ENCODE results near the gene IKZF1. TPM values are rescaled to one million over a fixed set of nuclear protein-coding genes. Genes with fewer than 3 reads are reported as not detected.

IKZF1 gene
- total and polyA plus RNA-seq, 9 of the 15 experiments (the other 6 are each of a cell fraction or from before 2014, with no cell fraction given) = 12.6 to 85.3 (median 44.7) TPM

DNA sequence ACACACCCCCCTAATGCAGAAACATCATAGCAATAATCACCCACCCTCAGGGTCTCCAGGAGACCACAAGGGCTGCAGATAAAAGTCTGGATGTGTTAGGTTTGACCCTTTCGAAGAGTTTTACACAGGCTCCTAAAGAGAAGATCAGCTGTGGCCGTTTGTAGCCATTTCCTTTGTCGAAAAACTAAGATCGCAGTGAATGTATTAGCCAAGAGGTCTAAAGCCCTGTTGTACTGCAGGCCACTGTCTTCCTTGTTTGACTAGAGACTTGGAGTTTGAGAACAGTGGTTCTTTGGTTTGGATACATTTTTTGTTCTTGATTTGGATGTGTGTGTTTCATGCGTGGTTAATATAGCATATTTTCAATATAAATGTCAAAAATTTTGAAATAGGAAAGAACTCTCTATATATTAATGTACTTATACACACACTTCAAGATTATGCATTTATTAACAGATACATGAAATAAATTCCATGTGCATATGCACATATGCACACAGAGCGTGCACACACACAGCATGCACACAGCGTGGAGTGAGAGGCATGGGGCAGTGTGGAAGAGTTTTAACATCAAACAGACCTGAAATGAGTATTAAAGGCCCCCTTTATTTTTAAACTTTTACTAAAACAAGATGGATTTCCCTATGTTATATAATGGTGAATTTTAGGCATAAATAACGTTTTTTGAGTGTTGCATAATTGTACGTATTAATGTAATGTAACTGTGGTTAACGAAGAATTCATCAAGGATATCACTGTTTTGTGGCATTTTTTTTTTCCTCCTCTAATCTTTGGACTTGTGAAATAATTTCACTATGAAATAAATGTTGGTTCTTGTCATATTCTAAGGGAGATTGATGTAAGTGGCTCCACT lies 2.2 kb downstream of the IKZF1 start (continued):
- TF ChIP-seq, protein P1, sequence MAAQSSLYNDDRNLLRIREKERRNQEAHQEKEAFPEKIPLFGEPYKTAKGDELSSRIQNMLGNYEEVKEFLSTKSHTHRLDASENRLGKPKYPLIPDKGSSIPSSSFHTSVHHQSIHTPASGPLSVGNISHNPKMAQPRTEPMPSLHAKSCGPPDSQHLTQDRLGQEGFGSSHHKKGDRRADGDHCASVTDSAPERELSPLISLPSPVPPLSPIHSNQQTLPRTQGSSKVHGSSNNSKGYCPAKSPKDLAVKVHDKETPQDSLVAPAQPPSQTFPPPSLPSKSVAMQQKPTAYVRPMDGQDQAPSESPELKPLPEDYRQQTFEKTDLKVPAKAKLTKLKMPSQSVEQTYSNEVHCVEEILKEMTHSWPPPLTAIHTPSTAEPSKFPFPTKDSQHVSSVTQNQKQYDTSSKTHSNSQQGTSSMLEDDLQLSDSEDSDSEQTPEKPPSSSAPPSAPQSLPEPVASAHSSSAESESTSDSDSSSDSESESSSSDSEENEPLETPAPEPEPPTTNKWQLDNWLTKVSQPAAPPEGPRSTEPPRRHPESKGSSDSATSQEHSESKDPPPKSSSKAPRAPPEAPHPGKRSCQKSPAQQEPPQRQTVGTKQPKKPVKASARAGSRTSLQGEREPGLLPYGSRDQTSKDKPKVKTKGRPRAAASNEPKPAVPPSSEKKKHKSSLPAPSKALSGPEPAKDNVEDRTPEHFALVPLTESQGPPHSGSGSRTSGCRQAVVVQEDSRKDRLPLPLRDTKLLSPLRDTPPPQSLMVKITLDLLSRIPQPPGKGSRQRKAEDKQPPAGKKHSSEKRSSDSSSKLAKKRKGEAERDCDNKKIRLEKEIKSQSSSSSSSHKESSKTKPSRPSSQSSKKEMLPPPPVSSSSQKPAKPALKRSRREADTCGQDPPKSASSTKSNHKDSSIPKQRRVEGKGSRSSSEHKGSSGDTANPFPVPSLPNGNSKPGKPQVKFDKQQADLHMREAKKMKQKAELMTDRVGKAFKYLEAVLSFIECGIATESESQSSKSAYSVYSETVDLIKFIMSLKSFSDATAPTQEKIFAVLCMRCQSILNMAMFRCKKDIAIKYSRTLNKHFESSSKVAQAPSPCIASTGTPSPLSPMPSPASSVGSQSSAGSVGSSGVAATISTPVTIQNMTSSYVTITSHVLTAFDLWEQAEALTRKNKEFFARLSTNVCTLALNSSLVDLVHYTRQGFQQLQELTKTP (IDR thresholded peaks at IDR 0.05; ENCODE audit: low read depth in 1 of 2, partially characterized antibody in 2 of 2) = peak in 1 of 2 experiments; percentile 42
- TF ChIP-seq KDM1A (IDR thresholded peaks at IDR 0.05) = peak in 1 of 2 experiments; percentile 100; a peak in 2 of 4 replicates
- peak; percentile 79; the same call in 1 of the 2 replicates for TF ChIP-seq ARID2 (IDR thresholded peaks at IDR 0.05)
- TF ChIP-seq, protein P2, sequence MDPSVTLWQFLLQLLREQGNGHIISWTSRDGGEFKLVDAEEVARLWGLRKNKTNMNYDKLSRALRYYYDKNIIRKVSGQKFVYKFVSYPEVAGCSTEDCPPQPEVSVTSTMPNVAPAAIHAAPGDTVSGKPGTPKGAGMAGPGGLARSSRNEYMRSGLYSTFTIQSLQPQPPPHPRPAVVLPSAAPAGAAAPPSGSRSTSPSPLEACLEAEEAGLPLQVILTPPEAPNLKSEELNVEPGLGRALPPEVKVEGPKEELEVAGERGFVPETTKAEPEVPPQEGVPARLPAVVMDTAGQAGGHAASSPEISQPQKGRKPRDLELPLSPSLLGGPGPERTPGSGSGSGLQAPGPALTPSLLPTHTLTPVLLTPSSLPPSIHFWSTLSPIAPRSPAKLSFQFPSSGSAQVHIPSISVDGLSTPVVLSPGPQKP (CRISPR knock-in tag; IDR thresholded peaks at IDR 0.05) = no peak
- TF ChIP-seq, protein P3, sequence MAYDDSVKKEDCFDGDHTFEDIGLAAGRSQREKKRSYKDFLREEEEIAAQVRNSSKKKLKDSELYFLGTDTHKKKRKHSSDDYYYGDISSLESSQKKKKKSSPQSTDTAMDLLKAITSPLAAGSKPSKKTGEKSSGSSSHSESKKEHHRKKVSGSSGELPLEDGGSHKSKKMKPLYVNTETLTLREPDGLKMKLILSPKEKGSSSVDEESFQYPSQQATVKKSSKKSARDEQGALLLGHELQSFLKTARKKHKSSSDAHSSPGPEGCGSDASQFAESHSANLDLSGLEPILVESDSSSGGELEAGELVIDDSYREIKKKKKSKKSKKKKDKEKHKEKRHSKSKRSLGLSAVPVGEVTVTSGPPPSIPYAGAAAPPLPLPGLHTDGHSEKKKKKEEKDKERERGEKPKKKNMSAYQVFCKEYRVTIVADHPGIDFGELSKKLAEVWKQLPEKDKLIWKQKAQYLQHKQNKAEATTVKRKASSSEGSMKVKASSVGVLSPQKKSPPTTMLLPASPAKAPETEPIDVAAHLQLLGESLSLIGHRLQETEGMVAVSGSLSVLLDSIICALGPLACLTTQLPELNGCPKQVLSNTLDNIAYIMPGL (CRISPR knock-in tag; IDR thresholded peaks at IDR 0.05) = no peak
- no peak for TF ChIP-seq ESRRA (IDR thresholded peaks at IDR 0.05; ENCODE audit: borderline replicate concordance, low read depth)
- no peak for TF ChIP-seq POLR3A (IDR thresholded peaks at IDR 0.05; ENCODE audit: borderline replicate concordance, extremely low read depth, insufficient read depth, insufficient read length)
- TF ChIP-seq ETV1 (tag; conservative IDR thresholded peaks at IDR 0.05; ENCODE audit: low read depth) = 0 out of 2 replicates have a peak, but pooled peaks have one; percentile 21
- TF ChIP-seq, protein P4, sequence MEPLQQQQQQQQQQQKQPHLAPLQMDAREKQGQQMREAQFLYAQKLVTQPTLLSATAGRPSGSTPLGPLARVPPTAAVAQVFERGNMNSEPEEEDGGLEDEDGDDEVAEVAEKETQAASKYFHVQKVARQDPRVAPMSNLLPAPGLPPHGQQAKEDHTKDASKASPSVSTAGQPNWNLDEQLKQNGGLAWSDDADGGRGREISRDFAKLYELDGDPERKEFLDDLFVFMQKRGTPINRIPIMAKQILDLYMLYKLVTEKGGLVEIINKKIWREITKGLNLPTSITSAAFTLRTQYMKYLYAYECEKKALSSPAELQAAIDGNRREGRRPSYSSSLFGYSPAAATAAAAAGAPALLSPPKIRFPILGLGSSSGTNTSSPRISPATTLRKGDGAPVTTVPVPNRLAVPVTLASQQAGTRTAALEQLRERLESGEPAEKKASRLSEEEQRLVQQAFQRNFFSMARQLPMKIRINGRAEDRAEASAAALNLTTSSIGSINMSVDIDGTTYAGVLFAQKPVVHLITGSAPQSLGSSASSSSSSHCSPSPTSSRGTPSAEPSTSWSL (CRISPR knock-in tag; IDR thresholded peaks at IDR 0.05; ENCODE audit: borderline replicate concordance) = no peak
- TF ChIP-seq SMAD4 (CRISPR knock-in tag; conservative IDR thresholded peaks at IDR 0.05) = 0 out of 2 replicates have a peak, but pooled peaks have one; percentile 11
- TF ChIP-seq ZNF695 (CRISPR knock-in tag; IDR thresholded peaks at IDR 0.05) = no peak
- no peak for TF ChIP-seq ZSCAN29 (IDR thresholded peaks at IDR 0.05)
- TF ChIP-seq MAFG (tag; conservative IDR thresholded peaks at IDR 0.05) = no peak
- TF ChIP-seq ZNF589 (CRISPR knock-in tag; IDR thresholded peaks at IDR 0.05; ENCODE audit: low read depth) = no peak
- TF ChIP-seq ADNP (tag; IDR thresholded peaks at IDR 0.05) = 0 out of 2 replicates have a peak, but pooled peaks have one; percentile 5
- TF ChIP-seq, protein P5, sequence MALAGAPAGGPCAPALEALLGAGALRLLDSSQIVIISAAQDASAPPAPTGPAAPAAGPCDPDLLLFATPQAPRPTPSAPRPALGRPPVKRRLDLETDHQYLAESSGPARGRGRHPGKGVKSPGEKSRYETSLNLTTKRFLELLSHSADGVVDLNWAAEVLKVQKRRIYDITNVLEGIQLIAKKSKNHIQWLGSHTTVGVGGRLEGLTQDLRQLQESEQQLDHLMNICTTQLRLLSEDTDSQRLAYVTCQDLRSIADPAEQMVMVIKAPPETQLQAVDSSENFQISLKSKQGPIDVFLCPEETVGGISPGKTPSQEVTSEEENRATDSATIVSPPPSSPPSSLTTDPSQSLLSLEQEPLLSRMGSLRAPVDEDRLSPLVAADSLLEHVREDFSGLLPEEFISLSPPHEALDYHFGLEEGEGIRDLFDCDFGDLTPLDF (CRISPR knock-in tag; IDR thresholded peaks at IDR 0.05) = no peak
